HT1080 (cell line): Measurements from ENCODE around the gene TGM4. TPM values are rescaled to one million over a fixed set of nuclear protein-coding genes. Genes with fewer than 3 reads are reported as not detected.

Experiments
- DNase-seq: peaks from one replicate; pipeline ENCODE4 v3.0.0-alpha.2; 2015; ENCODE audit warnings: low read depth
- total RNA-seq: library from RNA; depleted of rRNA; stranded (reverse); fragments of >200 nt; shearing (Covaris generic); gene quantifications from 2 replicates; pipeline ENCODE4 v1.2.3, GENCODE V29; 2014; rRNA removed

TGM4 gene
- total RNA-seq, 1 experiment from 2014 or later, result not detected

GRCh38 chr3:44950275-44950734 lies 75.9 kb downstream of the TGM4 start:
- DNase-seq, result no peak

GRCh38 chr3:44952689-44953088 lies 78.3 kb downstream of the TGM4 start:
- DNase-seq, result no peak

- no peak for DNase-seq
These were observed 79.9 kb downstream of the TGM4 start for GRCh38 chr3:44954304-44954703.

DNA sequence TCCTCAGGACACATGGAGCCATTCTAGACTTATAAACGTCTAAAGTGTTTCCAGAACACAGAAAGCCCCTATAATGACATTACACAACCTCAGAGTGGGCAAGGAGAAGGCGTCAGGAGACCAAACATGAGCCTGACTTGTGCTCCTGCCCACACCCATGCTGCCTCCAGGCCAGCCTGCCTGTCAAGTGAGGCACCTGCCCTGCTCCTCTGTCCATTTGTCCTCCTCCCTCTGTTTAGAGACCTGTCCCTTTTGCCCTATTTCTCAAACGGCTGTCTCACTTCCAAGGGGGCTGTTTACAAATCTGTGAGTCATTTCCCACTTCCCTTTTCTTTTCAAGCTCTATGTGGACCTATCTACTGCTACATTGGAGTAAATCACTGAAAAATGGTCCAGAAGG lies 80.6 kb downstream of the TGM4 start:
- DNase-seq, result peak; percentile 79

GRCh38 chr3:44955917-44956316 lies 81.5 kb downstream of the TGM4 start:
- DNase-seq, result no peak

DNA sequence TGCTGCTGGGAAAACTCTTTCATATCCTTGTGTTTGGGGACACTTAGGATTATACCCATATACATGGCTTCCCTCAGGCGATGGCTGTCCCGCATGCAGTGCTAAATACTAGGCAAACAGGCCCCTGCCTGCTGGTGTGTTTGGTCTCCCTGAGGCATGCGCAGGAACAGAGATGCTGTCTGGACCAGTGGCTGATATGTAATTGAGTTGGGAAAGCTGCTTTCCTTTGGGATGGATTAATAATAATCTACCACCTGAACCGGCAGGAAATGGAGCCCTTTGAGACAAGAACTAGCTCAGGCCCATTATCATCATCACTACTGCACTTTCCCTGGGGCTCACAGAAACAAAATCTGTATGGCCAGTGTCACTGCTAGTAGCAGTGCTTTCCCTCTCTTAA lies 83.6 kb downstream of the TGM4 start:
- DNase-seq, result no peak

DNA sequence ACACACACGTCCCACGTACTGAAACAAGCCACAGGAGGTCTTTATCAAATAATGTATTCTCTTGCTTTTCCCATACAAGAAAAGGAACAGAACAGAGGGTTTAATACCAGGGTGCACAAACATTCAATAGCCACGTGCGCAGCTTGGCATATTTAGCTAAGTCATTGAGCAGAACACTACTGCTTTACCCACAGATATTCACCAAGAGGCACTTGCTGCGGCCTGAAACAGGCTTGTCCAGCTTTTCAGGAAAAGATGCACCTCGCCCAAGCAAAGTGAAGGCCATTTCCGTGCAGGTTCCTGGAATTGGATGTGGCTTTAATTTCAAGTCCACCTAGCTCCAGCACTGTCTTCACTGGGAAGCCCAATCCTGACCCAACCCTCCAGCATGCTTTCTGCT lies 84.0 kb downstream of the TGM4 start:
- DNase-seq, result no peak

DNA sequence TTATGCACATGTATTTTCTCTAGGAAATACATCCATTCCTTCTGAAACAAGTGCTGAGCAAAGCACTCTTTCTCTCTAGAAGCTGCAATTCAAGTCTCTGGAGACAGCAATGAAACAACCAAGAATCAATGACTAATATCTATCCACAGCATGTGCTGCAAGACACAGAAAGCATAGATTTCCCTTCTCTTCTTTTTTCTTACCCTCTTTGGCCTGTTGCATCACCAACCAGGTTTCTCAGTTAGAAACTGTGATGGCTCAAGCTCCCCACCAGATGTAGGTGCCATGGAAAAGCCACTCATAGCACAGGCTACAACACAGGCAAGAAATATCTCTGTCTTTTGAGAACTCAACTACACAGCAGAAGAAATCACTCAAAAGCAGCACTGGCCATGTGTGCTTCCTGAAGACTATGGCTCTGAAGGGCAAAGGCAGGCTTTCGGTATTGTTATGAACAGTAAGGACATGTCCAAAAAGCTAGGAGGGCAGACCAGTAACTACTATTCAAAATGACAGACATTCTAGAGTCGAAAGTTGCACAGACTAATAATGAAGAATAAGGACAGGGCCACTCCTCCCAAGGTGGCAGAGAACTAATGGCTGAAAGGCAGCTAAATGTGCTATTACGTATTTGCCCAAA lies 86.1 kb downstream of the TGM4 start:
- no peak for DNase-seq

- DNase-seq, result no peak
These were observed 87.5 kb downstream of the TGM4 start for GRCh38 chr3:44961888-44962287.

- DNase-seq, result no peak
These were observed 88.4 kb downstream of the TGM4 start for GRCh38 chr3:44962621-44963393.

GRCh38 chr3:44963571-44964325 lies 89.3 kb downstream of the TGM4 start:
- no peak for DNase-seq

Other genes starting within 250 kb of the TGM4 start
- 6.7 and 7.6 TPM in 2 replicates for gene ZNF197, start 249.6 kb upstream of the TGM4 start, total RNA-seq
- 14.6 and 19.8 TPM in 2 replicates for gene ZNF35, start 225.9 kb upstream of the TGM4 start, total RNA-seq
- 0.37 and 0.72 TPM in 2 replicates for gene ZNF502, start 161.9 kb upstream of the TGM4 start, total RNA-seq
- gene ZNF501, start 145.0 kb upstream of the TGM4 start, total RNA-seq, result 0.07 TPM in 1 of 2 replicates, not detected in the other
- 12.5 and 14.5 TPM in 2 replicates for gene KIAA1143, start 113.0 kb upstream of the TGM4 start, total RNA-seq
- 10.6 and 15.6 TPM in 2 replicates for gene KIF15, start 112.8 kb upstream of the TGM4 start, total RNA-seq
- gene TMEM42, start 12.7 kb upstream of the TGM4 start, total RNA-seq, result 4.4 and 5.4 TPM in 2 replicates
- gene ZDHHC3, start 101.6 kb downstream of the TGM4 start, total RNA-seq, result 60.7 and 72.8 TPM in 2 replicates
- 69.1 and 71.0 TPM in 2 replicates for gene EXOSC7, start 101.6 kb downstream of the TGM4 start, total RNA-seq
- not detected in 2 replicates for gene CLEC3B, start 151.7 kb downstream of the TGM4 start, total RNA-seq